CD4-positive, alpha-beta T cell (primary cell): ENCODE data around the gene BARX1. TPM values are rescaled to one million over a fixed set of nuclear protein-coding genes. Genes with fewer than 3 reads are reported as not detected.

ENCODE experiments used
- ATAC-seq: fragments of 200-7000 bp; cut with Tn5 transposase; one replicate; pipeline ENCODE4 v1.10.0; 2022; ENCODE audit warnings: mild to moderate bottlenecking; ENCODE audit not compliant: poor library complexity
- CTCF ChIA-PET: fragments of 350-600 bp; sonication (Branson Sonifier 250); formaldehyde crosslinking; loops from one replicate; lab custom pipeline; 2021; ENCODE audit warnings: antibody characterized with exemption, inconsistent platforms; lab: Charles Lee
- POLR2A ChIA-PET: fragments of 350-600 bp; sonication (Branson Sonifier 250); formaldehyde crosslinking; loops from one replicate; lab custom pipeline; 2021; ENCODE audit warnings: antibody characterized with exemption, inconsistent platforms; lab: Charles Lee
- DNase-seq, 14 experiments: peaks; one replicate each; pipeline ENCODE4 v3.0.0-alpha.2; 2013 to 2020; ENCODE audit warnings: mixed read lengths in 2 of 14
- H3K27ac ChIP-seq, 2 donors: one replicate each; pipeline versions ENCODE4 v1.5.1 to v1.7.0; 2013; ENCODE audit warnings: low read length in 2 of 2, low read depth in 1 of 2, mild to moderate bottlenecking in 1 of 2
- H3K27me3 ChIP-seq, 2 experiments: 1 replicate in 1 of 2; 2 replicates in 1 of 2; pipeline versions ENCODE4 v1.6.1 to v1.7.0; 2013; ENCODE audit warnings: low read length in 2 of 2, control low read depth in 1 of 2, mild to moderate bottlenecking in 1 of 2, moderate library complexity in 1 of 2; ENCODE audit not compliant: insufficient read depth in 2 of 2, control insufficient read depth in 1 of 2
- H3K36me3 ChIP-seq: one replicate; pipeline ENCODE4 v1.6.1; 2013; ENCODE audit warnings: low read length, control low read depth; ENCODE audit not compliant: insufficient read depth
- H3K4me1 ChIP-seq: one replicate; pipeline ENCODE4 v1.6.1; 2013; ENCODE audit warnings: low read length, control low read depth; ENCODE audit not compliant: insufficient read depth
- H3K4me3 ChIP-seq: one replicate; pipeline ENCODE4 v1.5.1; 2013; ENCODE audit warnings: mild to moderate bottlenecking, low read length, moderate library complexity
- H3K9me3 ChIP-seq, 2 experiments: 1 replicate in 1 of 2; 2 replicates in 1 of 2; pipeline versions ENCODE4 v1.6.1 to v1.7.0; 2013; ENCODE audit warnings: low read length in 2 of 2, mild to moderate bottlenecking in 2 of 2, control low read depth in 1 of 2, moderate library complexity in 1 of 2; ENCODE audit not compliant: control insufficient read depth in 1 of 2, insufficient read depth in 1 of 2
- H3K27ac Mint-ChIP-seq: one replicate; pipeline ENCODE4 v1.8.0; 2020; ENCODE audit warnings: mixed read lengths
- H3K27me3 Mint-ChIP-seq: one replicate; pipeline ENCODE4 v1.8.0; 2021; ENCODE audit warnings: mixed read lengths
- H3K36me3 Mint-ChIP-seq: one replicate; pipeline ENCODE4 v1.8.0; 2021; ENCODE audit warnings: low read depth, mixed read lengths
- H3K4me1 Mint-ChIP-seq: one replicate; pipeline ENCODE4 v1.8.0; 2021; ENCODE audit warnings: low read depth, mixed read lengths
- H3K4me3 Mint-ChIP-seq: one replicate; pipeline ENCODE4 v1.8.0; 2020; ENCODE audit warnings: mild to moderate bottlenecking, mixed read lengths
- H3K9me3 Mint-ChIP-seq: one replicate; pipeline ENCODE4 v1.8.0; 2020; ENCODE audit warnings: mixed read lengths
- CTCF ChIP-seq: fragments of 200-600 bp; IDR thresholded peaks from one replicate; pipeline ENCODE4 v1.8.0; 2022; ENCODE audit warnings: antibody characterized with exemption, mild to moderate bottlenecking
- intact Hi-C, 2 experiments: fragments of 100-400 bp; cut with DNase I in 1 of 2; cut with micrococcal nuclease in 1 of 2; formaldehyde crosslinking; loops; one replicate each; pipeline versions ENCODE4 v1.15.1 to v1.9.0; 2023 to 2025; cut with DNase I, micrococcal nuclease
- total RNA-seq, 174 experiments: library from RNA in 2 of 174; stranded (reverse) in 2 of 174; gene quantifications; one replicate each; pipeline ENCODE4 v1.2.3 and lab custom pipeline; 2021 to 2026

The BARX1 gene
- total RNA-seq, 2 experiments from 2014 or later = 0.17 to 0.33 TPM

- ATAC-seq (no peak), DNase-seq (no peak)
- no peaks in the 10 kb centered on the region for H3K36me3 Mint-ChIP-seq
- H3K27ac Mint-ChIP-seq = no peak overlapping the region
- H3K9me3 ChIP-seq = no peaks in the 10 kb centered on the region
- CTCF ChIA-PET = no interaction called here
- no peak overlapping the region for H3K4me3 Mint-ChIP-seq
- H3K27me3 Mint-ChIP-seq = peaks cover 3% of the 10 kb centered on the region
- POLR2A ChIA-PET = no interaction called here
- H3K9me3 Mint-ChIP-seq = no peaks in the 10 kb centered on the region
- no peaks in the 10 kb centered on the region for H3K36me3 ChIP-seq
- H3K4me1 Mint-ChIP-seq = no peaks in the 10 kb centered on the region
- intact Hi-C loops = no loop called here
- TF ChIP-seq CTCF = no peak
- H3K27ac ChIP-seq = no peak overlapping the region
- H3K4me3 ChIP-seq = no peak overlapping the region
- no peaks in the 10 kb centered on the region for H3K27me3 ChIP-seq
- H3K4me1 ChIP-seq = no peaks in the 10 kb centered on the region
Observed at GRCh38 chr9:93918061-93918460, 37.1 kb downstream of the BARX1 start.

DNA sequence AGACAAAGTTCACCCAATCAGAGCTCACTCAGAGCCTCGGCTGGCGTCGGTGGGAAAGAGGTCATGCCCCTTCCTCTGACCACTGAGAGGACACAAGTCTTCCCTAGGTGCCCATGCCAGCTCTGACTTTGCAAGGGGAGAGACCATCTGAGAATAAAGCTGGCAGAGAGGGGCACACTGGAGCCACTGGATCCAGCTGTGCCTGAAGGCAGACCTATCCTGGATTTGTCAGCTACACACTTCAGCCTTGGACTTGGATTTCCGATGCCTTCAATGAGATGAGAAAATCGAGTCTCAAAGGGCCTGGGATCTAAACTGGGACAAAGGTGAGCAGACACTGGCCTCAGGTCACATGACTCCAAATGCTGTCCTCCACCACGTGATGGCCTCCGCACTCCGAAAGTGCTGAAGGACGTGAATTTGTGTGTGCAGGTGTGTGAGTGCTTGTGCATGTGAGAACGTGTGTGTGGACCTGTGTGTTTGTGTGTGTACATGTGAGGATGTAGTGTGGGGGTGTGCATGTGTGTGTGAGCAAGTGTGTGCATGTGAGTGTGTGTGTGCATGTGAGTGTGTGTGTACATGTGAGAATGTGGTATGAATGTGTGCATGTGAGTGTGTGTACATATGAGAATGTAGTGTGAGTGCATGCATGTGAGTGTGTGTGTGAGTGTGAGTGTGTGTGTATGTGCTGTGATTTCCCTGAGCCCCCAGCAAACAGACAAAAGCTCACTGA is 37.9 kb downstream of the BARX1 start:
- Mint-ChIP-seq H3K27me3 (peaks cover 3% of the 10 kb centered on the region), H3K4me3 (no peak overlapping the region), H3K9me3 (no peaks in the 10 kb centered on the region), H3K4me1 (no peaks in the 10 kb centered on the region), H3K27ac (no peak overlapping the region), H3K36me3 (no peaks in the 10 kb centered on the region)
- Histone ChIP-seq H3K4me3 (no peak overlapping the region), H3K27me3 (no peaks in the 10 kb centered on the region), H3K4me1 (peaks cover 5% of the 10 kb centered on the region), H3K36me3 (no peaks in the 10 kb centered on the region), H3K27ac (no peak overlapping the region), H3K9me3 (no peaks in the 10 kb centered on the region)
- no peak for ATAC-seq
- ChIA-PET CTCF (no interaction called here), POLR2A (no interaction called here)
- TF ChIP-seq CTCF = no peak
- intact Hi-C loops = no loop called here
- DNase-seq = no peak

GRCh38 chr9:93916358-93916757 is 38.8 kb downstream of the BARX1 start:
- no peak overlapping the region for H3K4me3 ChIP-seq
- H3K36me3 ChIP-seq = no peaks in the 10 kb centered on the region
- Mint-ChIP-seq H3K4me3 (no peak overlapping the region), H3K9me3 (no peaks in the 10 kb centered on the region), H3K4me1 (no peaks in the 10 kb centered on the region), H3K27me3 (no peaks in the 10 kb centered on the region), H3K36me3 (no peaks in the 10 kb centered on the region), H3K27ac (no peak overlapping the region)
- CTCF ChIA-PET = no interaction called here
- H3K27me3 ChIP-seq = no peaks in the 10 kb centered on the region
- no peaks in the 10 kb centered on the region for H3K9me3 ChIP-seq
- POLR2A ChIA-PET = no interaction called here
- TF ChIP-seq CTCF = no peak
- DNase-seq (no peak), ATAC-seq (no peak)
- H3K4me1 ChIP-seq = peaks cover 7% of the 10 kb centered on the region
- H3K27ac ChIP-seq = no peak overlapping the region
- intact Hi-C loops = no loop called here
